SHP77 (cell line): Measurements from ENCODE around the gene DLL1.

Experiments
- DNase-seq, 2 experiments: peaks; one replicate each; lab custom pipeline; 2025; lab: John Stamatoyannopoulos, UW

The DLL1 gene

DNA sequence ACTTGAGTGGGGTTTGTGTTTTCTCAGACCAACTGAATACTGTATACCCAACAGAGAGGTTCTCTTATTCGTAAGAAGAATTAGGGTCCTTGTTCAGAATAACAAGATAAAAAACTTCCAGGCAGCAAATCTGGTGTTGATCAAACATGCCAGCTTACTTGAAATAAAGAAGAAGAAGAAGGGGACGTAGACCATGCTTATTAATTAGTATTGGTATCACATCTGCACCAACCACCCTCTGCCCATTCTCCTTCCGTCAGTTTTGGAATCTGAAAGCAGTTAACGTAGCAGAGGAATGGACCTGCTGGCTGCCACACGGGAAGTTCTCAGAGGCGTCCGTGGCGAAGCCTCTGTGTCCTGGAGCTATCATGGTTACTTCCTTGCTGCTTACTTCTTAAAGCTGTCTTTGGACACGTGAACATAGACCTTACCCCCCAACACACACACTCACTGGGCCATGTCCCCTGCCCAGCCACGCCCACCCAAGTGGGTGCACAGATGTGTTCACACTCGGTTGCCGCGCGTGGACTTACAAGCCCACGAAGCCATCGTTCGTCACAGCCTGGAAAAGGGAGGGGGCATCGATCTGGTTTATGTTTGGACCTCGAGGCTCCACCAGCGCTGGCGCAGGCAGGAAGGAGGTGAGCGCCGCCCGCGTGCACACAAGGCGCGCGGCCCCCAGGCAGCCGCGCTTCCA, 4.1 kb upstream of the DLL1 start:
- DNase-seq, result no peak

DNA sequence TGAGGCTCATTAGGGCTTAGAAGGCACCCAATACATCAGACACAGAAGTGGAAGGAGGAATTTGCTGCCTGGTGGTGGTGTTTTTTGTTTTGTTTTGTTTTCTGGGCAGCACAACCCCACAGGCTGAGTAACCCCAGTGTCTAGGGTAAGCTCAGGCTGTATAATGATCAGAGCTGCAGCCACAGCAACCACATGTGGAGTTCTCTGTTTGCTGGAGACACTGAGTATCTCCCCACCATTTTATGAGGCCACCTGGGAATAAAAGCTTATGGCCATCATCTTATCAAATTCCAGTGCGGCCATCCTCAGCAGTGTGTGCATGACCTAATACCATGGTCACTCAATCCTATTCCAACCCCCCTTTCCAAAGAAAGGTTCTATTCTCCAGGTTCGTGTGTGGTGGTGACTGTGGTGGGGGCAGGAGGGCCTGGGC, 3.4 kb upstream of the DLL1 start:
- DNase-seq, result no peak

DNA sequence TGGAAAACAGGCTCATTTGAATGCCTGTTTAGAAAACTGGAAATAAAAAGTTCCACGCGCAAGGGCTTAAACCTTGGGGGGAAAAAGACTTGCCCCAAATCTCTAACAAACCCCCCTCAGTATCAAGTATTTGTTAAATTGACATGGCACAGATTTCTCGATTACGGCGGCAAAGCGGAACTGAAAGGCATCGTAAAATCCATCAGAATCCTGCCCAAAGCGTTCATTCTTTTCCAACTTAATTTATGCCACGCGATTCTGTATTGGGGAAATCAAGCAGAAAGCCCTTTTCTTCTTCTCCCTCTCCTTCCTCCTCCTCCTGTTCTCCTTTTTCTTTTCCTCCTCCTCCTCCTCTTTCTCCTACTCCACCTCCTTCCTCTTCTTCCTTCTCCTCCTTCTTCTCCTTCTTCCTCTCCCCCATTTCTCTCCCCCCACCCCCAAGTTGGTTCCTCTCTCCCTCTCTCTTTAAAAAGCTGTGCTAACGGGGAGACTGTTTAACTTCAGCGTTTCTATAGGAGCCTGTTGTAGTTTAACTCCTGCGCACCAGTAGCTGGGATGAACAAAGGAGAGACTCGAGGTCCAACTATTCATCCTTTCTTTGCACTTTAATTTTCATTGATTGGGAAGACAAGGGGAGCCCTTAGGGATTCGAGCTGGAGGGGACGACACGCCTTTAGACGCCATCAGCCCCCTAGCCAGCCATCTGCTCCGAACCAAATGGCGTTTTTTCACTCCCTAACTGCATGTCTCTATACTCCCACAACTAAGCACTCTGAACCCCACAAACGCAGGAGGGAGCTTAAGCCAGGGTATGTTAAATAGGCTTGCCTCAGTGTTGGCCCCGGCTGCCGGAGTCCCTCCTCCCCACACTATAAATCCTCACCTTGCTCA, 2.7 kb upstream of the DLL1 start:
- DNase-seq, result no peak

DNA sequence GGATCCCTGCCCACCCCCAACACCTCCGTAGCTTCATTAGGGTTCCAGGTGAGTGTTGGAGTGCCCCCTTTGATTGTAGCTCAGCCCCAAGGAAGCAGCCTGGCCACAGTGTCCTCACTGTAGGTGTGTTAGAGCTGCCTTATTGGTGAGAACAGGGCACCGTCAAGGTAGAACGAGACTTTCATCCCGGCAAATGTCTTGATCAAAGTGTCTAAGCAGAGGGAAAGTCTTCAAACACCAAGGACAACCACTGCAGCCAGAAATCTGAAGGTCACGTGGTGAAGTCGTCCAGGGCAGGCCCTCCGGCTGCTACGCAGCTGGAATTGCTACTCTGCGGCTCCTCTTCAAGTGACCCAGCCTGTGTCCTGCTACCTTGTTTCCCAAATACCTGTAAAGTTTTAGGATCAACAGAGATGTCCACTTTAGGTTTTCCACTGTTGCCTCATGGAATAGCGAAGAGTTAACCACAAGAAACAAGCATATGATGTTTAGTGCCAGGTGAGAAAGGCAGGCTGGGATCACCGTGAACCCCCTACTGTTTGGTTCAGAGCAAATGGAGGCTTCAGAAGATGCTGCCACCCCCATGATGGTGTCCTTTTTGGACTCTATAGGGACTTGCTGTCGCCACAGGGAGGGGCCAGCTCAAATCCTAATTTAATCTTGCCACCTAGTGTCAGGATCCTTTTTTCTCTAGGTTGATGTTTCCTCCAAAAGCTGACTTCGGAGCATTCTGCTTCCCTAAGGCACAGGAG, 1.7 kb upstream of the DLL1 start:
- no peak for DNase-seq

DNA sequence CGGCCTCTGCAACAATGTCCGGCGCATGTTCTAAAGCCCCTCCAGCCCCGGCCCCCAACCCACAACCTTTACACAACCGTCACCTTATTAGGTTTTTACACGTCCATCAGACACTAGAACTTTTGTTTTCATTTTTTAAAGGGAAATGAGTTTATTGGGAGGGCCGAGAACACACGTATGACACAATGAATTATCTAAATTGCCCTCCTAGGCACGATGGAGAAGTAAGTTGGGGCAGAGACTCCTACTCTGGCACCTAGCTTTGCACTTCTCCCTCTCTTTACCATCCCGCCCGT, 1.2 kb upstream of the DLL1 start:
- no peak for DNase-seq

DNA sequence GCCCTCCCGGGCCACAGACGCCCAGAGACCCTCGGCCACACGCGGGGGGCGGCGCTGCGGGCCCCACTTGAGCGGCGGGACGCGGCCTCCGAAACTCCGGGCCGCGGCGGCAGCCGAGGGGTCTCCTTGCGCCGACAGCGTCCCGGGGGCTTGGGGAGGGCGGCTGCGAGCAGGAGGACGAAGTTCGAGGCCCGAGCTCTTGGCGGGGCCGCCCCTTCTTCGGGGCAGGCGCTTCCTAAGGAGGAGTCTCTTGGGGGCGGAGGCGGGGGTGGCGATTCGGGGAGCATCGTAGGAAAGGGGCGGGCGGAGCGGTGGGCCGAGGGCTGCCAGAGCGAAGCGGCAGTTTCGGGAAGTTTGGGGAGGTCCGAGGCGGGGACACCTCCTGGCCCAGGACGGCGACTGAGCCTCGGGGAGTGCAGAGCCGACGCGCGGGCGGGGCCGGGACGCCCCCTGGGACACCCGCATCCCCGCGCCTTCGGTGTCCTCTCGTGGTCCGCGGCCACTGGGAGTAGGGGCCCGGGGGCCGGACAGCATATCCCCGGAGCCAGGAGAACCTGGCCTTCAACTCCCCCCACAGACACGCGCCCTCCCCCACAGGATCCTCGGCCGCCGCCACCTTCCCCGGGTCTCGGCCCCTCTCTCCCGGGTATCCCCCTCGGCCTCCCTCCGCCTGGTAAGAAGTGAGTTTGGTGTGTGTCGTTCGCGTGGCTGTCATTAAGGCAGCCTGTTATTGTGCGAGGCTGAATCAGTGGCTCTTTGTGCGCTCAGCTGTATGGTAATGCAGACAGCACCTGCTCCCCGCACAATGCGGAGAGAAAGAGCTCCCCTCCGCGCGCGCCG, 613 bp upstream of the DLL1 start:
- DNase-seq, result peak; percentile 87 to 93

DNA sequence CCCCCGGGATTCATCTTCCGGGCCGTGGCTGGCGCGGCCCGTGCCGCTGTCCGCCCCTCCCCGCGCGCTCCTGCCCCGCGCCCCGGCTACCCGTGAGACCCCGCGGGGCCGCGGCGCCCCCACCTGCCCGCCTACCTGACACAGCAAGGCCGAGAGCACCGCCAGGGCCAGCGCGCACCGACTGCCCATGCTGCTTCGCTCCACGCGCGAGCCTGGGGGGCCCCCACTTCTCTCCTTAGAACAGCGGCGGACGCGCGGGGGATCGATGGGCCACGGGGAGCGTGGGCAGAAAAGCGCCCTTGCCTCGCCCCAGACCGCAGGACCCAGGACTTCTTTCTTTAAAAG, 955 bp downstream of the DLL1 start:
- DNase-seq, result no peak

DNA sequence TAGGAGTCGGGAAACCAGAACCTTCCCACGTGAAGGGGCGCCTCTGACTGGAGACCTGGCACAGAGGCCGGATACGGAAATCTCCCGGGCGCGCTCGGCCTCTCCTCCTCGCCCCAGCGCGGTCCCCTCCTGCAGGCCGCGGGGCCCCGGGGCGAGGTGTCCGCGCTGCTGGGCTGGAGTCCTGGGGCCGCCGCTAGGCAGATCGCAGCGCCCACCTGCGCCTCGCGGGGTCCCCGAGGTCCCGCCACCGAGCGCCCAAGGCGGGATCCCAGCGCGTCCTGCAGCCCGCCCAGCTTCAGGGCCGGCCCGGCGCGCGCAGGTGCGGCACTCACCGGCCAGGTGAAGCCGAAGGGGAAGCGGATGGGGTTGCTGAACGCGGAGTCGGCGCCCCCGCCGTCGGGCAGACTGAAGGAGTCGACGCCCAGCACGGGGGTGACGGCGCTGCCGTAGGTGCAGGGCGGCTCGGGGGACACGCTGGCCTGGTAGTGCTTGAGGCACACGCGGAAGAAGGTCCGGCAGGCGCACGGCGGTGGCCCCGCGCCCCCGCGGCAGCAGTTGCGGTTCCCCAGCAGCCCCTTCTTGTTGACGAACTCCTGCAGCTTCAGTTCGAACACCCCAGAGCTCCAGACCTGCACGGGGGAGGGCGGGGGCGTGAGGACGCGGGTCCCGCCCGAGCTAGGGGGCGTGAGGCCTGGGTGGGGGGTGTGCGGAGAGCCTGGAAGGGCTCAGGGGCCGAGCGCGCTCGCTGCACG, 1.5 kb downstream of the DLL1 start:
- no peak for DNase-seq

DNA sequence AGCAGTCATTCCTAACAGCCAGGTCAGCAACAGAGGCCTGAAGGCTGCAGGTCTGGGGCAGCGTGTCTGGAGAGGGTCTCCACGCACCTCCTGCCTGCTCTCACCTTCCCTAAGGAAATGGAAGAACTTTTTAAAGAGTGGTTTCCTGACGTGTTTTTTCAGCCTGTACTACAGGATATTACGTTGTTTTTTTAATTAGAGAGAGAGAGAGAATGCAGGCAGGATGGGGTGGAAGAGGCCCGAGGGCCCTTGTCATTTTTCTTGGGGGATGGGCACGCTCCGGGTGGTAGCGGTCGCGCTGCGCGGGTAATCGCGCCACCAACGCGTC, 2.1 kb downstream of the DLL1 start:
- DNase-seq, result no peak

DNA sequence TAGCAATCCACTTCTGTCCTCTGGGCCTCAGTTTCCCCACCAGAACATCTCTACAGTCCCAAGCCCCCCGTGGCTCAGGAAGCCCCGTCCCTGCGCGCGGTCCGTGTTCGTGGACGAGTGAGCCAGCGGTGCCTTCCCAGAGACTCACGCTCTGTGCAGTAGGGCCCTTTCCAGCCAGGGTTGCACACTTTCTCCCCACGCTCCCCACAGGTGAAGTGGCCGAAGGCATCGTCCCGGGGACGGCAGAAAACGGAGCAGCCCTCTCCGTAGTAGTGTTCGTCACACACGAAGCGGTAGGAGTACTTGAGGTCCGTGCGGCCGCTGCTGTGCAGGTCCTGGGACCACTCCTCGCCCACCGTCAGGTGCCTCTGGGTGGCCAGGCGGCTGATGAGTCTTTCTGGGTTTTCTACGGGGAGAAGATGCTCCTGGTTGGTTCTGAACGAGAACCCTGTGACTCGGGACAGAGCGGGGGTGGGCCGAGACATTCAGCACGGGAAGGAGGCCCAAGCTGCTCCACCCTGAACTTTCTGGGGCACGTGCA, 2.7 kb downstream of the DLL1 start:
- DNase-seq, result no peak

DNA sequence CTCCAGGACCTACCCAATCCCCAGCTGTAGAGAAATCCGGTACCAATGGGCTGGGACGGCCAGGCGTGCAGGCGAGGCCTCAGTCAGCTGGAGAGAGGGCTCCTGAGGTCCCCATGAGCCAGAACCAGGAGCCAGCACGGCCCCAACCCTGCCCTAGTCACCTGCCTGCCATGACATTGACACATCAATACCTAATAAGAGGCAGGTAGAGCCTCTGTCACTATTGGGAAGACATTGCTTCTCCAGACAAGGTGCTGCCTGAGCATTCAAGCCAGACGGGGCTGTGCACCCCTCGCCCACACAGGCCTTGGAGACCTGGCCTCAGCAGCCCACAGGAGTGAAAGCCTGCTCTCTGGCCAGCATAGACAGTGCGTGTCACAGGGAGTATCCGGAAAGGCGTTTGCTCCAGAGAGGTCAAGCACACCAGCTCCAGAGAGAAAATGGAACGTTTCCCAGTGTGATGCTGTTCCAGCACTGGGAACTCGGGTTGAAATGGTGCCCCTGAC, 3.5 kb downstream of the DLL1 start:
- DNase-seq, result no peak

DNA sequence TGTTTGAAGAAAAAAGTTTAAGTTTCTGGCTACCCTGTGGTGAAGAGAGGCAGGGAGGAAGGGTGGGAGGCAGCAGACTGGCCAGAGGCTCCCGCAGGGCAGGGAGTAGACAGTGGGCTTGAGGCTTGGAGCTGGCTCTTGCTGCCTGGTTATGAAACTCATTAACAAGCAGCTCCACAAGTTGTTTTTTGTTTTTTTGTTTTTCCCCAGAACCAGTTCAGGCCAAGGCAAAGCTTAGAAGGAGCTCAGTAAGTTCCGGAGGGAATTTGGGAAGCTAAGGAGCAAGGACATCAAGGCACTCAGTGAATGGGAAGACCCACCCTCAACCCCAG, 4.0 kb downstream of the DLL1 start:
- DNase-seq, result no peak

DNA sequence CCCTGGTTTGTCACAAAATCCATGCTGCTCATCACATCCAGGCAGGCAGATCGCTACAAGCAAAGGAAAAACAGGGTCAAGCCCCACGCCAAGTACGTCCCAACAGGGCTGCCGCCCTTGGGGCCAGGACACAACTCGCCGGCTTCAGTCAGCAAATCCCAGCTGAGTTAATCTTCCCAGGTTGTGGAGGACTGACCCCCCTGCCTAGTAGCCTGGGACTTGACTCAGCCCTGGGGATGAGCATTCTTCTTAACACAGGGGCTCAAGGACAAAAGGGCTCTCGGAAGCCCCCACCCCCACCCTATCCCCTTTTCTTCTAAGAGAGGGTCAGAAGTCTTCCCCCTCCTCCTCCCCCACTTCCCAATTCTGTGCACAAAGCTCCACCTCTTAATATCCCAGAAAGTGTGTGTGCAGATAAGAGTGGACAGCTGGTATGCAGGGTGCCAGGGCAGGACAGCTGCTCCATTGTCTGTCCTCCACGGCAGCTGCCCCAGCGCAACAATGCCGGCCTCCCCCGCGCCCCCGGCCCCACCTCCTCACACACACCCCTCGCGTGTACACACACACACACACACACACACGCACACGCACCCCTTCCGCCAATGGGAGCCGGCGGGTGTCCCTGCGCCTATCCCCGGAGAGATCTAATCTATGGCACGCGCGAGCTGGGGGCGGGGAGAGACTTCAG, 4.5 kb downstream of the DLL1 start:
- DNase-seq, result peak; percentile 68 to 78

DNA sequence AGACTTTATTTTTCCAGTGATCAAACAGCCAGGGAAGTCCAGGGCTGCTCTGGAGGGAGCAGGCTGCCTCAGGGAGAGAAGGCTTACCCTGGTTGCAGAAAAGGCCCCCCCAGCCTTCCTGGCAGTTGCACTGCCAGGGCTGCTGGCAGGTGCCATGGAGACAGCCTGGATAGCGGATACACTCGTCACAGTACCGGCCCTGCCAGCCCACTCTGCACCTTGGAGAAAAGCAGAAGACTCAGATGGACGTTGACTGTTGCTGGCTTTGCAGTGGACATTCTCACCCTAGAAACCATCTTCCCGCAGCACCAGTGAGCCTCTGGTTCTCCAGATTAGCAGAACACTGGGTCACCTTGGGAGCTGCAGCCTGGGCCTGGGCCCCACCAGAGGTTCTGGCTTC, 5.4 kb downstream of the DLL1 start:
- no peak for DNase-seq

DNA sequence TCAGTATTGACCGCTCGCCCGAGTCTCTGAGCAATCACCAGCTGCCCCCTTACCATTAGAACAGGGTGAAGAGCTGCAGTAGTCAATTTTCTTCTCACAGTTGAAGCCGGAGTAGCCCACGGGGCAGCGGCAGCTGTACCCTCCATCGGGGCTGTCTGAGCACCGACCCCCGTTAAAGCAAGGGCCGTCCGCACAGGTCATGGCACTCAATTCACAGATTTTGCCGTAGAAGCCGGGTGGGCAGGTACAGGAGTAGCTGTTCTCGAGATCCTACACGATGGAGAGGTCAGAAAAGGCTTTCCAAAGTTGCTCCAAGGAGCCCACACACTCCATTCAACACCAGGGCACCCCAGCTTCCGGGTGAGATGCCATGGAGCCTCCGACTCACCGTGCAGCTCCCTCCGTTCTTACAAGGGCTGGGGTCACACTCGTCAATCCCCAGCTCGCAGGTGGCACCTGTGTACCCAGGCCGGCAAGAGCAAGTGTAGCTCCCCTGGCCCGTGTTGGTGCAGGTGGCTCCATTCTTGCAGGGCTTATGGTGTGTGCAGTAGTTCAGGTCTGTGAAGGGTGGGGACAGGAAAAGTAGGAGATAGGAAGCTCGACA, 5.9 kb downstream of the DLL1 start:
- no peak for DNase-seq

DNA sequence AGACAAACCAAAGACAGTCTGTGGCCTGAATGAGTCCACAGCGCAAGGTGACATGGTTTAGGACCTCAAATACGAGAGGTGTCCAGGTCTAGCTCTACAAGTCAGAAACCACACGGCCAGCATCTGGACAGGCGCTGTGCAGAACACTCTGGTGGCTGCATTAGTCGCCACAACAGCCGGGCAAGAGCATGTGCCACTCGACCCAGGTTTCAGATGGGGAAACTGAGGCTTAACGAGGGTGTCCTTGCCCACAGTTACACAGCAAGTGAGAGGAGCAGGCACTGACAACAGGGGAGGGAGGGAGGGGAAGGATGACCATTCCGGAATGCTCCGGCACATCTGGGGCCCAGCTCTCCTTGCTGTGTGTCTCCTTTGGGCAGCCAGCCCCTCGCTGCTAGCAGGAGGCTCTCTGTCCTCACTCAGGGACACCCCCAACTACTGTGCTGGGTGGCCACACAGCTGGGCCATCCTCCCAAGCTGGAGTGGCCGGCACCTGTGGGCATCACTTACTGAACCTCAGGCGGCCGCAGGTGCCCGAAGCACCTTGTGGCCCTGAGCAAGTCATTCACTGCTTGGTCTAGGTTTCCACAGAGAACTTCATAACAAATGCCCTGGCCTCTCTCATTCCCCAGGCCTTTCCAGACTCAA, 6.6 kb downstream of the DLL1 start:
- DNase-seq, result no peak

DNA sequence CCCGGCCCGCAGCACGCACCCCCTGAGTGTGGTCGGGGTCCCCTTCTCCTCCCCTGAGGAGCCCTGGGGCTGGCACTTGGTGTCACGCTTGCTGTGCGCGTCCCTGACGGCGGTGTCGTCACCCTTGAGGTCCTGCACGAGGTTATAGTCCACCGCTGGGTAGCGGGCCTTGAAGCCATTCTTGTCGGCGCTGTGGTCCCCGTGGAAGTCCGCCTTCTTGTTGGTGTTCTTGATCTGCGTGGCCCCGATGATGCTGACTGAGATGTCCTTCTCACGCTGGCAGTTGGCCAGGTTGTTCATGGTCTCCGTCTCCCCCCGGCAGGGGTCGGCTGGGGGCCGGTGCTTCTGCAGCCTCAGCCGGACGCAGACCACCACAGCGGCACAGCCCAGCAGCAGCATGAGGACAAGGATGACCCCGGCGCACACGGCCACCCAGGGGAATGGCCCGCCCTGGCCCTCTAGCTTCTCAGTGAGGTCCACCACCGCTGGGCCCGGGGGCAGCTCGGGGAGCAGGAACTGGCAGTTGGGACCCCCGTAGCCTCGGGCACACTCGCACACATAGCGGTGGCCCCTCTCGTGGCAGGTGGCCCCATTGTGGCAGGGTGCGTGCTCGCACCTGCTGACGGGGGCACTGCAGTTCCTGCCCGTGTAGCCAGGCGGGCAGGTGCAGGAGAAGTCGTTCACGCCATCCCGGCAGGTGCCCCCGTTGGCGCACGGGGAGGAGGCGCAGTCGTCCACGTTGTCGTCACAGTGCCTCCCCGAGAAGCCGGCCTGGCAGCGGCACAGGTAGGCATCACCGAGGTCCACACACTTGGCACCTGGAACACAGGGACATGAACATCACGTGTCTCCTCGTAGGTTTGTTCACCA, 7.4 kb downstream of the DLL1 start:
- peak in 1 of 2 experiments; percentile 50 for DNase-seq

DNA sequence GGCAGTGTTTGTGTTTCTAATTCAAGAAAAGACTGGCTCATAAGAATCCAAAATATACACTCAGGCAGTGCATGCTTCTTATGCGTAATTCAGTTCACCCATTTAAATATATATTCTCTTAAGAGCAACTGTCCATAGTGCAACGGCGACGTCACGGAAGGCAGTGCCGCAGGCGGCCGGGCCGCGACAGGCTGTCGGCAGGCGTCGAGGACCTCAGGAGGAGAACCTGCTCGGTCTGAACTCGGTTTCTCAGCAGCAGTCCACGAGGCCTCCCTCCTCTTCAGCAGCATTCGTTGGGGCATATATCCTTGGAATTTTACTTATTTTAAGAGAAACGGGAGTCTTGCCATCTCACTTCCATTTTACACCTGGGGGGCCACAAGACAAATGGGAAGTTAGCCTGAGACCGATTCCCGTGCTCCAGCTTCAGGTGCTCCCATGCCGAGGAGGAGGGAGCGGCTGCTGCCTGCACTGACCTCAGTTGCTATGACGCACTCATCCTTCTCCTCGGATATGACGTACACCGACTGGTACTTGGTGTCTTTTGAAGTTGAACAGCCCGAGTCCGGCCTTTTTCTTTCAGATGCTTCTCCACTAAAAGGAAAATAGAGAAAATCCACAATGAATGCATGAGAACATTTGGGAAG, 8.2 kb downstream of the DLL1 start:
- peak in 1 of 2 experiments; percentile 42 for DNase-seq
